ENCODE results near the gene TMEM247. TPM values are rescaled to one million over a fixed set of nuclear protein-coding genes. Genes with fewer than 3 reads are reported as not detected.

The TMEM247 gene
- total RNA-seq, 2 donors from 2014 or later, result not detected

DNA sequence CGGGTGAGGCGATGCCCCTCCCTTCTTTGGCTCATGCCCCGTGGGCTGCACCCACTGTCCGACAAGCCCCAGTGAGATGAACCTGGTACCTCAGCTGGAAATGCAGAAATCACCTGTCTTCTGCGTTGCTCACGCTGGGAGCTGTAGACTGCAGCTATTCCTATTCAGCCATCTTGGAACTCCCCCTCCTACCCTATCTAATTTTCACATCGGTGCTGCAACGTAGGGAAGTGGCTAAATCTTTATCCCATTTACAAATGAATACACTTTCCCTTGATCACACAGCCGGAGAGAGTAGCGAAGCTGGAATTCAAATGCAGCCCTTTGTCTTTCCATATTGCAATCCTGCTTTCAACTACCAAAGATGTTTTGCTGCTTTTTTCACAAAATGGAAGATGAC, 1.4 kb upstream of the TMEM247 start:
- Histone ChIP-seq H3K27me3 (no peaks in the 10 kb centered on the region), H3K9me3 (no peaks in the 10 kb centered on the region), H3K27ac (no peak overlapping the region), H3K4me3 (no peak overlapping the region), H3K4me1 (no peaks in the 10 kb centered on the region), H3K36me3 (no peaks in the 10 kb centered on the region)
- TF ChIP-seq, protein P1, sequence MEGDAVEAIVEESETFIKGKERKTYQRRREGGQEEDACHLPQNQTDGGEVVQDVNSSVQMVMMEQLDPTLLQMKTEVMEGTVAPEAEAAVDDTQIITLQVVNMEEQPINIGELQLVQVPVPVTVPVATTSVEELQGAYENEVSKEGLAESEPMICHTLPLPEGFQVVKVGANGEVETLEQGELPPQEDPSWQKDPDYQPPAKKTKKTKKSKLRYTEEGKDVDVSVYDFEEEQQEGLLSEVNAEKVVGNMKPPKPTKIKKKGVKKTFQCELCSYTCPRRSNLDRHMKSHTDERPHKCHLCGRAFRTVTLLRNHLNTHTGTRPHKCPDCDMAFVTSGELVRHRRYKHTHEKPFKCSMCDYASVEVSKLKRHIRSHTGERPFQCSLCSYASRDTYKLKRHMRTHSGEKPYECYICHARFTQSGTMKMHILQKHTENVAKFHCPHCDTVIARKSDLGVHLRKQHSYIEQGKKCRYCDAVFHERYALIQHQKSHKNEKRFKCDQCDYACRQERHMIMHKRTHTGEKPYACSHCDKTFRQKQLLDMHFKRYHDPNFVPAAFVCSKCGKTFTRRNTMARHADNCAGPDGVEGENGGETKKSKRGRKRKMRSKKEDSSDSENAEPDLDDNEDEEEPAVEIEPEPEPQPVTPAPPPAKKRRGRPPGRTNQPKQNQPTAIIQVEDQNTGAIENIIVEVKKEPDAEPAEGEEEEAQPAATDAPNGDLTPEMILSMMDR (IDR thresholded peaks at IDR 0.05), result no peak
- DNase-seq (ENCODE audit: low spot score), result no peak

DNA sequence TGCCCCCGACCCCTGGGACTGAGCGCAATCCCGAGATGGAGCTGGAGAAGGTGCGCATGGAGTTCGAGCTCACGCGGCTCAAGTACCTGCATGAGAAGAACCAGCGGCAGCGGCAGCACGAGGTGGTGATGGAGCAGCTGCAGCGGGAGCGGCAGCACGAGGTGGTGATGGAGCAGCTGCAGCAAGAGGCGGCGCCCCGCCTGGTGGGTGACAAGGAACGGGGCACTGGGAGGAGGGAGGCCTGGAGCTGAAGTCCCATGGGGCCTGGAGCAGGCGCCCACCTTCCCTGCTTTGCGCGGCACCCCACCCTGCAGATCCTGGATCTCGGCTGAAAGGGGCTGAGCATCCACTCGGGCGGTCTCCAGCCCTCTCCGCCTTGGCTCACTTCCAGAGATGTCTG, 1.2 kb downstream of the TMEM247 start:
- no peaks in the 10 kb centered on the region for H3K27me3 ChIP-seq
- TF ChIP-seq, protein P1 (IDR thresholded peaks at IDR 0.05), result no peak
- no peaks in the 10 kb centered on the region for H3K9me3 ChIP-seq
- no peaks in the 10 kb centered on the region for H3K4me1 ChIP-seq
- no peak overlapping the region for H3K27ac ChIP-seq
- H3K36me3 ChIP-seq, result no peaks in the 10 kb centered on the region
- H3K4me3 ChIP-seq, result no peak overlapping the region
- DNase-seq (ENCODE audit: low spot score), result no peak

DNA sequence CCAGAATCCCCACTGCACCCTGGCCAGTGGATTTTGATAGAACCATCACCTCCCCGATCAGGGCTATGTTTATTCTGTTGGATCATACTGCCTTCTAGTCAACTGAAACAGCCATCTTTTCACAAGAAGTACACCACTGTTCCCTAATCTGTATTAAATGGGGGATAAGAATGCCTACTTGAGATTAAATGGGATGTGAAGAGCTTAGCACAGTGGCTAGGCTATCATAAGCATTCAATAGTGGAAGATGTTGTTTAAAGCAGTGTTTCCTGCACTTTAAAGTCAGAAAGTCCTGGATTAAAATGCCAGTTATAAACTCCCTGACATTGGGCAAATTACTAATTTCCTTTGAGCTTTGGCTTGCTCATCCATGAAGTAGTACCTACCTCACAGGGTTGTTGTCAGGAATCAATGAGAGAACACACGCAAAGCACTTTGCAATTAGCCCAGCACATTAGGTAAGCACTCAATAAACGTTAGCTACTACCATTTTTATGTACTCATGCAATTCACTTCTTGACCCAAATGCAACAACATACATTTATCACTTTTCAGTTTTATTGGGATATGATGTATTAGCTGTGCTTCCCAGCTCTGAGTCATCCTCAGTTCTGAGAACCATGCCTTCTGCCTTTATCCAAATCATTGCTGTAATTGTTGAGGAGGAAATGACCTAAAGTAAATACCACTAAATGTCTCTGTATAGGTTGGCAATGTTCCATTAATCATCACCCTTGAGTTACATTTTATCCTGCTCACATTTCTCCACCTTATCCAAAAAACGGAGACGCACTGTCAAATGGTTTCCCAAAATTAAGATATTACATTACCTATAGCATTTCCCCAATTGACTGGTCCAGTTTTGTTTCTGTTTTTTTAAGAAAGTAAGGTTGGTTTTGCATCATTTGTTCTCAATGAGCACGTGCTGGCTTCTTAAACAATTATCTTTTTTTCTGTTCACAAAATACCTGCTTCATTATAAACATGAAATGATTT, 2.1 kb downstream of the TMEM247 start:
- no peaks in the 10 kb centered on the region for H3K27me3 ChIP-seq
- H3K9me3 ChIP-seq, result no peaks in the 10 kb centered on the region
- no peak overlapping the region for H3K4me3 ChIP-seq
- TF ChIP-seq, protein P1 (IDR thresholded peaks at IDR 0.05), result no peak
- H3K27ac ChIP-seq, result no peak overlapping the region
- H3K4me1 ChIP-seq, result no peaks in the 10 kb centered on the region
- no peak for DNase-seq (ENCODE audit: low spot score)
- H3K36me3 ChIP-seq, result no peaks in the 10 kb centered on the region

DNA sequence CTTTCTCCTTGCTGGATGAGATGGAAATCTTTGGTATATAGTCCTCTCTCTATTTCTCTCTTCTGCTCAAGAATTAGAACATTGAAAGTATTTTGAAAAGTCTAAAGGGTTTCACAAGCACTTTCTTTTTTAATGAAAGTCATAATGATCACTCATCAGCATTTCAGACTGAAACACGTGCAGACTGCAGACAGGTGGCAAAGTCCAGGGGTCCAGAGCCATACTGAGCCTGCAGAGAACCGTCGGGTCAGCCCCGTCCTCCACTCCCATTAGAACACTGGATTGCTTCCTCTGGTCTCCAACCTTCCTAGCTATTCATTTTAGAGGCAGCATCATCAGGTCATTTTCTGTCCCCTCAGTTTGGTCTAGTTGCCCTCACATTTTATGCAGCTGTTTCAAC, 3.1 kb downstream of the TMEM247 start:
- Histone ChIP-seq H3K9me3 (no peaks in the 10 kb centered on the region), H3K4me1 (peaks cover 0 to 4% of the 10 kb centered on the region in 2 donors), H3K27ac (no peak overlapping the region), H3K36me3 (no peaks in the 10 kb centered on the region), H3K27me3 (no peaks in the 10 kb centered on the region), H3K4me3 (no peak overlapping the region)
- no peak for DNase-seq (ENCODE audit: low spot score)
- TF ChIP-seq, protein P1 (IDR thresholded peaks at IDR 0.05), result no peak

DNA sequence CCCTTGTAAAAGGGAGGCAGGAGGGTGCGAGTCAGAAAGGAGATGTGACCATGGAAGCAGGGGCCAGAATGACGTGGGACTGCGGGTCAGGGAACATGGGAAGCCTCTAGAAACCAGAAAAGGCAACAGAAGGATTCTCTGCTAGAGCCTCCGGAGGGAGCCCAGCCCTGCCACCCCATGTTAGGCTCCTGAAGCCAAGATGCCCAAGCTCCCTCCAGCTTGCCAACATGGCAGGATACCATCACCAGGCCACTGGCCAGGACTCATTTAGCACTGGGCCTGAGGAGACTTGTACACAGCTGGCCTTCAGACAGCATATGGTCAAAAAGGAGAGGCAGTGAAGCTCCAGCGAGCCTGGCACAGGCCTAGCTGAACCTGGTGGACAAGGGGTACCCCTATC, 5.6 kb downstream of the TMEM247 start:
- H3K36me3 ChIP-seq, result no peaks in the 10 kb centered on the region
- TF ChIP-seq, protein P1 (IDR thresholded peaks at IDR 0.05), result no peak
- H3K27ac ChIP-seq, result no peak overlapping the region
- H3K9me3 ChIP-seq, result no peaks in the 10 kb centered on the region
- H3K27me3 ChIP-seq, result no peaks in the 10 kb centered on the region
- DNase-seq (ENCODE audit: low spot score), result no peak
- no peak overlapping the region for H3K4me3 ChIP-seq
- peaks cover 0 to 29% of the 10 kb centered on the region in 2 donors for H3K4me1 ChIP-seq
